Hematopoietic multipotent progenitor cell treated with erythropoietin and hydrocortisone succinate and interleukin-3 and kit ligand, for 15 days (in vitro differentiated cells): ENCODE results near the gene MEPE.

ENCODE experiments used
- DNase-seq: peaks from one replicate; pipeline ENCODE4 v3.0.0-alpha.2; 2015; ENCODE audit warnings: low spot score

MEPE gene

GRCh38 chr4:87840149-87840548 lies 7.4 kb downstream of the MEPE start:
- no peak for DNase-seq

GRCh38 chr4:87843936-87844335 lies 11.2 kb downstream of the MEPE start:
- DNase-seq = no peak

- DNase-seq = no peak
These were observed 11.7 kb downstream of the MEPE start for GRCh38 chr4:87844452-87844851.

- DNase-seq = no peak
These were observed 13.5 kb downstream of the MEPE start for GRCh38 chr4:87846226-87846625.

- DNase-seq = peak; percentile 10
These were observed 16.0 kb downstream of the MEPE start for GRCh38 chr4:87848622-87849351.

GRCh38 chr4:87849612-87850011 lies 16.8 kb downstream of the MEPE start:
- no peak for DNase-seq

GRCh38 chr4:87851332-87851731 lies 18.6 kb downstream of the MEPE start:
- DNase-seq = no peak

GRCh38 chr4:87851953-87852352 lies 19.2 kb downstream of the MEPE start:
- DNase-seq = no peak

- DNase-seq = peak; percentile 7
These were observed 20.3 kb downstream of the MEPE start for GRCh38 chr4:87853108-87853507.

GRCh38 chr4:87853891-87854290 lies 21.1 kb downstream of the MEPE start:
- DNase-seq = no peak

- DNase-seq = no peak
These were observed 22.8 kb downstream of the MEPE start for GRCh38 chr4:87855559-87855958.

- no peak for DNase-seq
These were observed 24.0 kb downstream of the MEPE start for GRCh38 chr4:87856816-87857215.

- DNase-seq = no peak
These were observed 25.0 kb downstream of the MEPE start for GRCh38 chr4:87857789-87858188.

GRCh38 chr4:87862236-87862635 lies 29.5 kb downstream of the MEPE start:
- DNase-seq = no peak

- DNase-seq = no peak
These were observed 30.7 kb downstream of the MEPE start for GRCh38 chr4:87863486-87863885.

- no peak for DNase-seq
These were observed 31.6 kb downstream of the MEPE start for GRCh38 chr4:87864321-87864720.

- no peak for DNase-seq
These were observed 32.5 kb downstream of the MEPE start for GRCh38 chr4:87865288-87865687.

- no peak for DNase-seq
These were observed 33.3 kb downstream of the MEPE start for GRCh38 chr4:87865960-87866598.

- DNase-seq = no peak
These were observed 35.8 kb downstream of the MEPE start for GRCh38 chr4:87868522-87868921.

- DNase-seq = no peak
These were observed 39.3 kb downstream of the MEPE start for GRCh38 chr4:87872028-87872427.

GRCh38 chr4:87875191-87875590 lies 42.4 kb downstream of the MEPE start:
- DNase-seq = no peak

GRCh38 chr4:87880106-87880505 lies 47.3 kb downstream of the MEPE start:
- DNase-seq = no peak

GRCh38 chr4:87881115-87881514 lies 48.3 kb downstream of the MEPE start:
- no peak for DNase-seq

- DNase-seq = no peak
These were observed 49.6 kb downstream of the MEPE start for GRCh38 chr4:87882321-87882720.
